NCI-H2171 treated with DMSO at 0.1 percent for 48 hours (cell line): ENCODE data around the gene HOXC11.

Experiments used
- DNase-seq: peaks from one replicate; lab custom pipeline; 2025; lab: John Stamatoyannopoulos, UW

Gene HOXC11

DNA sequence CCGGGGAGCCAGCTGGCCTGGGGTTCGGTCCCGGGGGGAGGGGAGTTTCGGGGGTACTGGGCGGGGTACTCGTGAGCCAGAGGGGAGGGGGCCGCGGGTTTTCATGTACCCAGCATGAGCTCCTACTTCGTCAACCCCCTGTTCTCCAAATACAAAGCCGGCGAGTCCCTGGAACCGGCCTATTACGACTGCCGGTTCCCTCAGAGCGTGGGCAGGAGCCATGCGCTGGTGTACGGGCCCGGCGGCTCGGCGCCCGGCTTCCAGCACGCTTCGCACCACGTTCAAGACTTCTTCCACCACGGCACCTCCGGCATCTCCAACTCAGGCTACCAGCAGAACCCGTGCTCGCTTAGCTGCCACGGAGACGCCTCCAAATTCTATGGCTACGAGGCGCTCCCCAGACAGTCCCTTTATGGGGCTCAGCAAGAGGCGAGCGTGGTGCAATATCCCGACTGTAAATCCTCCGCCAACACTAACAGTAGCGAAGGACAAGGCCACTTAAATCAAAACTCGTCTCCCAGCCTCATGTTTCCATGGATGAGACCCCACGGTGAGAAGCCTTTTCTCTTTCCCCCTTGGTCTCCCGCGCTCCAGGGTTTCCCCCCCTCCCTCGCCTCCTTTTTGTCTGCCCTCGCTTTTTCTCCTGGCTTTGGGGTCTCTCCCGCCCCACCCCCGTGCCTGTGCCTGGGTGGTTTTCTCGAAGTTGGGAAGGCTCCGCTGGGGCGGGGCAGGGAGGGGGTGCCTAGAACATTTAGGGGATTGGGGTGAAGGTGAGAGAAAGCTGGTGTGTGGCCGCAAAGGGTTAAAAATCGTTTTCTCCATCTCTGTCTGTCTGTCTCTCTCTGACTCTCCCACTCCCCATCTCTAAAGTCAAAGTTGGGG lies 36.5 kb downstream of the HOXC11 start:
- peak; percentile 32 for DNase-seq

DNA sequence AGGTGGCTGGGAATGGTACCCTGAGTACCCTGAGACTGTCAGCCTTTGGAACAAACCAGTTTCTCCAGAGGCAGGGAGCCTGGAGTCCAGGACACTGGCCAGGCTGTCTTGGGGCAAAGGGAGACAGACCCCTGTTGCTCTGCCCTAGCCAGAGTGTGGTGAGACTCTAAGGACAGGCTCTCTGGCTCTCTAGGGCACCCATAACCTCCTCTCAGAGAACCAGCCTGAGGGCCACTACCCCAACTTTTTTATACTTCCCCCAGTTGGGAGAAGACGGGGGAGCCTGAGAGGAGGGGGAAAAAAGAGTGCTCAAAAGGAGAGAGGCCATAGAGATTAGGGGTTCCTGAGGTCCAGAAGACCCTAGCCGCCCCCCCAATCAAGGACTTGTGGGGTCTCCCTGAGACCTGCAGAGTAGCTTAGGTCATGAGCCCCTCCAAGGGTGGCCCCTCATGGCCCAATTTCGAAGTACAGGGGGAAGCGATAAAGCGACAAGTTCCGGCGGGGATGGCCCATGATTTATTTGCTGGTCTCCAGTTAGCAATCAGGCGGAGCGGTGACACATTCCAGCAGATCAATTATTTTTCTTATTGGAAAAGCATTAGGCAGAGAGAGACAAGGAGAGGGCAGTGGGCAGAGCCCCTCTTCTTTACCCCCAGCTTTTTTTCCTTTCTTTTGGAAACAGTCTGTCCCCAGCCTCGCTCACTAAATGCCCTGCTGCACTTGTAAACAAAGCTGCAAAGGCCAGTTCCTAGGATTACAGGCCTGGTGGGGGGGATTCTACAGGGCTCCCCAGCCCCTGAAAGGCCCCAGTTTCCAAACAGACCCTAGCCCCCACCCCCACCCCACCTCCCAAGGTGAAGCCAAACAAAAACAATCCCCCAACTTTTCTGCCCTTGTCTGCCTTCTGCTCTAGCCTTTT lies 37.4 kb downstream of the HOXC11 start:
- no peak for DNase-seq

GRCh38 chr12:54010972-54011664 lies 38.2 kb downstream of the HOXC11 start:
- DNase-seq, result no peak

GRCh38 chr12:54011665-54012532 lies 39.0 kb downstream of the HOXC11 start:
- no peak for DNase-seq

GRCh38 chr12:54012631-54013409 lies 39.9 kb downstream of the HOXC11 start:
- no peak for DNase-seq

DNA sequence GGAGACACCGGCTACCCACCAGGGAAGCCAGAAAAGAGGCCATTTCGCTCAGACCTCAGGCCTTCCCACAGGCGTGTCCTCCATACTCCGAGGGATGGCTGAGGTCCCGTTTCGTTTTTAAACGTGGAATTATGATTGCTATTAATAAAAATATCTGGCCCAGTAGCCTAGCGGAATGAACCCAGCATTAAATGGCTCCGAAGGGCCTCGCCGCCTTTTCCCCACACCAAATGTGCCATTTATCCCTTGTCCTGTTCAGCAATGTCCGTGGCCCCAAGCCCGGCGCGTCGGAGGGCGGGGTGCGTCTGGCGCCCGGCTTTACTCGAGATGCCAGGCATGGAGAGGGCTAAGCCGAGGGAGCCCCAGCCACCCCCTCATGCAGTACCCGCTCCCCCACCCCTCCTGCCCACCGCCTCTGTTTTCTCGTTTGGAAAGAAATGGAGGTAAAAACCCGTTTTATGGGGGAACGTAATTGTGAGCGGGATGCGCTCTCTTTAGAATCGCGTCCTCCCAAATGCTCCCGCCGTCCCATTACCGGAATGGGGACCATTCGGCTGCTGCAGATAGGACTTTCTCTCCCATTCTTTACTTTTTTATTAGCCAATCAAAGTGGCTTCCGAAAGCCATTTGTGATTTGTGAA lies 41.6 kb downstream of the HOXC11 start:
- DNase-seq, result no peak

- no peak for DNase-seq
These were observed 42.3 kb downstream of the HOXC11 start for GRCh38 chr12:54015018-54015931.

- no peak for DNase-seq
These were observed 43.1 kb downstream of the HOXC11 start for GRCh38 chr12:54016051-54016450.

- DNase-seq, result peak; percentile 72
These were observed 43.6 kb downstream of the HOXC11 start for GRCh38 chr12:54016478-54016964.

- DNase-seq, result peak; percentile 86
These were observed 44.3 kb downstream of the HOXC11 start for GRCh38 chr12:54017027-54017788.

GRCh38 chr12:54017878-54018467 lies 45.0 kb downstream of the HOXC11 start:
- DNase-seq, result peak; percentile 95

DNA sequence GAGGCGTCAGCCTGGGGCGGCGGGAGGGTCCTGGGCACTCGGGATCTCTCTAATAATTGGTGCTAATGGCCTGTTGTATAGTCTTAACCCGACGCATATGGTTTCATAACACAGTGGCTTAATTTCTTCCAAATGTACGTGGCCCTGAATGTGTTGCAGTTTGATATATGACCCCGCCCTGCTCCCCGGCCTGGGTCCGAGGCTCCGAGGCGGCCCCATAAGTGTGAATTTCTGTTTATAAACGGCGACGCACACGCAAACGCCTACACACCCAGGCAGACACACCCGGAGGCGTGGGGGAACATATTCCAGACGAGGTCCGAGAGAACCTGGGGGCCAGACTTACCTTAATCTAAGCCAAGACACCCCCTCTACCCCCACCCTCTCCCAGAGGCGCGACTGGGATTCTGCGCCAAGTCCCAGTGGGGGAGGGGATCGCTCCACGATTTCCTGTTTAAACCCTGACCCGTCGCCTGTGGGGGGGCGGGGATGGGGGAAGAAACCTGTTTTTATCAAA lies 45.6 kb downstream of the HOXC11 start:
- DNase-seq, result no peak

GRCh38 chr12:54019091-54019811 lies 46.3 kb downstream of the HOXC11 start:
- no peak for DNase-seq

- DNase-seq, result no peak
These were observed 47.1 kb downstream of the HOXC11 start for GRCh38 chr12:54019924-54020590.

DNA sequence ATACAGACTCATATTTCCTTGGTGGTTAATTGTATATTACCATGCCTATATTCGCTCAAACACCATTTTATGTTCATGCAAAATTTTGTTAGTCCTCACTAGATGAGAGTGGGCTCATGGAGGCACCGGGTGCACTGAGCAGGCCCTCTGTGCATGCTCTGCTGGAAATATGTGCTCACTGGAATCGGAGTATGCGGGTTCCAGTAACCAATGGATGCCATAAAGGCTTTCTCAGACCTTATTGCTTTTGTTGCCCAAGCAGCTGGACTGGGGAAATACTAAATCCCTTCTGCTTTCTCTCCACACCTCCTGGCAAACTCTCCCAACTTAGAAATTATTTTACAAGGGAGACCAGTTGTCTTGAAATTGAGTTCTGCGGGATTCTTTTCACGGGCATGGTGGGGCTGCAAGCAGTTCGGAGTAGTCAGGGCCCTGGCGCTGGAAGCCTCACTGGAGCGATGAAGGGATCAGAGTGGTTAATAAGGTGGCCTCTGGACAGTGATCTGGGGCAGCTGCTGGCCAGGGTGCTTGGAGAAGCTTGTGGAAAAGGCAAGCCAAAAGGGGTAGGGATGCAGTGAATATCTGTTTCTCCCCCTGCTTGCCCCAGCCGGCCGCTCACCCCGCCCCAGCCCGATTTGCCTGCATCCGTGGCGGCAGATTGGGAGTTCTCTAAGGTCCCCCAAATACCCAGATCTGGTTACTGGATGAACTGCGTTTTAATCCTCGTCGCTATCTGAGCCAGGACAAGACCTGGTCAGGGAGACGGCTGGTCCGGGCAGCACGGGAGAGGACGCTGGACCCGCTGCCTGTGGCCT lies 47.9 kb downstream of the HOXC11 start:
- DNase-seq, result no peak
